PC-9 (cell line): ENCODE data around the gene TMEFF1. TPM values are rescaled to one million over a fixed set of nuclear protein-coding genes. Genes with fewer than 3 reads are reported as not detected.

Experiments used
- BruUV-seq: library from RNA; stranded (reverse); fragments of 400-500 nt; replicated peaks from 2 replicates; lab custom pipeline; 2021; lab: Mats Ljungman, UMichigan
- CTCF ChIA-PET: fragments of 300-600 bp; sonication (Branson Sonifier 250); formaldehyde crosslinking; loops from one replicate; lab custom pipeline; 2022; ENCODE audit warnings: antibody characterized with exemption; lab: Charles Lee
- POLR2A ChIA-PET: fragments of 300-600 bp; sonication (Branson Sonifier 250); formaldehyde crosslinking; loops from one replicate; lab custom pipeline; 2022; ENCODE audit warnings: antibody characterized with exemption; ENCODE audit not compliant: unreplicated experiment; lab: Charles Lee
- DNase-seq, 2 experiments: peaks; one replicate each; pipeline versions ENCODE4 v3.0.0 to v3.0.0-alpha.2; 2015 to 2022; ENCODE audit warnings: mixed read lengths in 1 of 2
- H2AFZ ChIP-seq: fragments of 200-600 bp; sonication (generic); 2 replicates; pipeline ENCODE4 v1.8.1; 2017; ENCODE audit warnings: antibody characterized with exemption
- H3F3A ChIP-seq: fragments of 200-600 bp; sonication (generic); 2 replicates; pipeline ENCODE4 v1.8.1; 2017; ENCODE audit warnings: antibody characterized with exemption, mild to moderate bottlenecking, low read depth; ENCODE audit not compliant: insufficient read depth
- H3K27ac ChIP-seq: fragments of 200-600 bp; sonication (generic); 2 replicates; pipeline ENCODE4 v1.6.1; 2016; ENCODE audit warnings: mixed run types
- H3K27me3 ChIP-seq: fragments of 200-600 bp; sonication (generic); 2 replicates; pipeline ENCODE4 v1.6.1; 2016; ENCODE audit warnings: low read depth, mixed run types; ENCODE audit not compliant: insufficient read depth
- H3K36me3 ChIP-seq: fragments of 200-600 bp; sonication (generic); 2 replicates; pipeline ENCODE4 v1.6.1; 2016; ENCODE audit warnings: low read depth, mixed run types
- H3K4me1 ChIP-seq: fragments of 200-600 bp; sonication (generic); replicated peaks from 2 replicates; pipeline ENCODE4 v1.6.1; 2016; ENCODE audit warnings: mixed run types; ENCODE audit not compliant: insufficient read depth
- H3K4me2 ChIP-seq: fragments of 200-600 bp; sonication (generic); 2 replicates; pipeline ENCODE4 v1.6.1; 2017; ENCODE audit warnings: mixed run types
- H3K4me3 ChIP-seq: fragments of 200-600 bp; sonication (generic); 2 replicates; pipeline ENCODE4 v1.6.1; 2016; ENCODE audit warnings: mixed run types
- H3K79me2 ChIP-seq: fragments of 200-600 bp; sonication (generic); 2 replicates; pipeline ENCODE4 v1.6.1; 2017; ENCODE audit warnings: low read depth, mixed run types
- H3K9me2 ChIP-seq: fragments of 200-600 bp; sonication (generic); 2 replicates; pipeline ENCODE4 v1.8.1; 2017; ENCODE audit warnings: mild to moderate bottlenecking; ENCODE audit not compliant: insufficient read depth
- H3K9me3 ChIP-seq: fragments of 200-600 bp; sonication (generic); 2 replicates; pipeline ENCODE4 v1.8.1; 2016; ENCODE audit warnings: low read depth; ENCODE audit not compliant: insufficient read depth
- H4K20me1 ChIP-seq: fragments of 200-600 bp; sonication (generic); 2 replicates; pipeline ENCODE4 v1.8.1; 2017; ENCODE audit not compliant: insufficient read depth
- CTCF ChIP-seq: fragments of 200-600 bp; sonication (generic); conservative IDR thresholded peaks from 2 replicates; pipeline ENCODE4 v1.6.1; 2017; ENCODE audit warnings: mixed run types, antibody characterized with exemption, mild to moderate bottlenecking, moderate library complexity
- EZH2 ChIP-seq: fragments of 200-600 bp; sonication (generic); IDR thresholded peaks from 2 replicates; pipeline ENCODE4 v1.8.0; 2017; ENCODE audit warnings: antibody characterized with exemption, low read depth
- intact Hi-C: fragments of 100-400 bp; cut with micrococcal nuclease; formaldehyde crosslinking; loops from one replicate; pipeline ENCODE4 v1.10.0; 2022; ENCODE audit not compliant: unreplicated experiment
- total RNA-seq: library from RNA; stranded (reverse); gene quantifications from 2 replicates; pipeline ENCODE4 v1.2.3, GENCODE V29; 2021

Gene TMEFF1
- total RNA-seq, 1 experiment from 2014 or later = 1.1 TPM

GRCh38 chr9:100598641-100599145 lies 125.7 kb downstream of the TMEFF1 start:
- Histone ChIP-seq H3K4me3 (peak overlapping the region; percentile 66), H3K36me3 (no peaks in the 10 kb centered on the region), H3K27ac (0 out of 2 replicates have a peak overlapping the region, but pooled peaks have one; percentile 17), H3F3A (peaks cover 11% of the 10 kb centered on the region), H4K20me1 (no peaks in the 10 kb centered on the region), H3K9me2 (no peaks in the 10 kb centered on the region), H3K27me3 (no peaks in the 10 kb centered on the region), H3K9me3 (no peaks in the 10 kb centered on the region), H3K4me2 (peak overlapping the region; percentile 95), H3K4me1 (peaks cover 12% of the 10 kb centered on the region), H3K79me2 (no peaks in the 10 kb centered on the region), H2AFZ (peak overlapping the region; percentile 92)
- BruUV-seq = no TSS peak
- TF ChIP-seq EZH2 (no peak), CTCF (no peak)
- POLR2A ChIA-PET = interaction anchor here (0.7 kb wide), 1 partner anchor 187 kb away, joined by 6 read pairs; no protein-coding TSS in a partner anchor
- intact Hi-C loops = loop anchor here (2.0 to 10.0 kb wide), 8 partner anchors 171 to 1436 kb away; partner anchors contain the start of genes MSANTD3, NR4A3, RNF20 and TEX10
- peak; percentile 76 to 94 for DNase-seq
- CTCF ChIA-PET = no interaction called here

GRCh38 chr9:100600521-100601079 lies 127.7 kb downstream of the TMEFF1 start:
- intact Hi-C loops = no loop called here
- no peak for TF ChIP-seq EZH2
- TF ChIP-seq CTCF = no peak
- BruUV-seq = no TSS peak
- Histone ChIP-seq H2AFZ (no peak overlapping the region), H4K20me1 (no peaks in the 10 kb centered on the region), H3K4me1 (peaks cover 12% of the 10 kb centered on the region), H3K27me3 (no peaks in the 10 kb centered on the region), H3K4me2 (no peak overlapping the region), H3K4me3 (no peak overlapping the region), H3F3A (peaks cover 11% of the 10 kb centered on the region), H3K9me2 (no peaks in the 10 kb centered on the region), H3K27ac (no peak overlapping the region), H3K79me2 (no peaks in the 10 kb centered on the region), H3K36me3 (no peaks in the 10 kb centered on the region), H3K9me3 (no peaks in the 10 kb centered on the region)
- no peak for DNase-seq
- ChIA-PET CTCF (interaction anchor here (0.5 to 3.0 kb wide), 3 partner anchors 84 to 711 kb away, joined by 3 to 28 read pairs (median 9); no protein-coding TSS in a partner anchor), POLR2A (no interaction called here)

GRCh38 chr9:100601216-100601615 lies 128.3 kb downstream of the TMEFF1 start:
- no peaks in the 10 kb centered on the region for H3K9me3 ChIP-seq
- POLR2A ChIA-PET = no interaction called here
- no peaks in the 10 kb centered on the region for H4K20me1 ChIP-seq
- H3K4me2 ChIP-seq = no peak overlapping the region
- H3K4me3 ChIP-seq = no peak overlapping the region
- TF ChIP-seq CTCF (peak; percentile 76), EZH2 (no peak)
- H3K36me3 ChIP-seq = no peaks in the 10 kb centered on the region
- CTCF ChIA-PET = interaction anchor here (0.5 to 3.0 kb wide), 3 partner anchors 177 to 711 kb away, joined by 4 to 28 read pairs (median 9); no protein-coding TSS in a partner anchor
- H2AFZ ChIP-seq = no peak overlapping the region
- no TSS peak for BruUV-seq
- H3K27ac ChIP-seq = no peak overlapping the region
- peaks cover 11% of the 10 kb centered on the region for H3F3A ChIP-seq
- peak; percentile 42 to 59 for DNase-seq
- H3K79me2 ChIP-seq = no peaks in the 10 kb centered on the region
- peaks cover 12% of the 10 kb centered on the region for H3K4me1 ChIP-seq
- intact Hi-C loops = no loop called here
- no peaks in the 10 kb centered on the region for H3K27me3 ChIP-seq
- H3K9me2 ChIP-seq = no peaks in the 10 kb centered on the region
